ENCODE results near the gene BLOC1S1.

DNA sequence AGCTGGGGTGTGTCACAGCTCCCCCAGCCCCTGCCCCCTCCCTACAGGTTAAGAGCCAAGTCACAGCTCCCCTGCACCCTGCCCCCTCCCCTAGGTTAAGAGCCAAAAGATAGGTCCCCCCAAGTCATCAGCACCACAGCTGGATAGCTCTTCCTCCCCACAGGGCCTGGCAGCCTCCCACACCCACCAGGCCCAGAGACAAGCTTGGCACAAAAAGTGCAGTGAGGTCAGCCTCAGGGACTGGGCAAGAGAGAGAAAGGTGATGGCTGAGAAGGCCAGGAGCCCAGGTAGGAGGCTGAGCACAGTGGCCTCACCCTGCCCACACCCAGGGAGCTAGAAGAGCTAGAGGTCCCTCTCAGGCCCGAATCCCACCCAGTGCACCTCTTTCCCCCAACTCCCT, 16.9 kb upstream of the BLOC1S1 start:
- no peak for TF ChIP-seq EZH2phosphoT487 (IDR thresholded peaks at IDR 0.05; ENCODE audit: borderline replicate concordance)
- TF ChIP-seq, protein P1, sequence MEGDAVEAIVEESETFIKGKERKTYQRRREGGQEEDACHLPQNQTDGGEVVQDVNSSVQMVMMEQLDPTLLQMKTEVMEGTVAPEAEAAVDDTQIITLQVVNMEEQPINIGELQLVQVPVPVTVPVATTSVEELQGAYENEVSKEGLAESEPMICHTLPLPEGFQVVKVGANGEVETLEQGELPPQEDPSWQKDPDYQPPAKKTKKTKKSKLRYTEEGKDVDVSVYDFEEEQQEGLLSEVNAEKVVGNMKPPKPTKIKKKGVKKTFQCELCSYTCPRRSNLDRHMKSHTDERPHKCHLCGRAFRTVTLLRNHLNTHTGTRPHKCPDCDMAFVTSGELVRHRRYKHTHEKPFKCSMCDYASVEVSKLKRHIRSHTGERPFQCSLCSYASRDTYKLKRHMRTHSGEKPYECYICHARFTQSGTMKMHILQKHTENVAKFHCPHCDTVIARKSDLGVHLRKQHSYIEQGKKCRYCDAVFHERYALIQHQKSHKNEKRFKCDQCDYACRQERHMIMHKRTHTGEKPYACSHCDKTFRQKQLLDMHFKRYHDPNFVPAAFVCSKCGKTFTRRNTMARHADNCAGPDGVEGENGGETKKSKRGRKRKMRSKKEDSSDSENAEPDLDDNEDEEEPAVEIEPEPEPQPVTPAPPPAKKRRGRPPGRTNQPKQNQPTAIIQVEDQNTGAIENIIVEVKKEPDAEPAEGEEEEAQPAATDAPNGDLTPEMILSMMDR (conservative IDR thresholded peaks at IDR 0.05; ENCODE audit: low read length): no peak
